ENCODE measurements around the gene CEMP1.
"Not testable (repeated sequence)": the region's sequence is repeated elsewhere in the genome, so short reads cannot be mapped to it uniquely, and the experiment has no call there.

DNA sequence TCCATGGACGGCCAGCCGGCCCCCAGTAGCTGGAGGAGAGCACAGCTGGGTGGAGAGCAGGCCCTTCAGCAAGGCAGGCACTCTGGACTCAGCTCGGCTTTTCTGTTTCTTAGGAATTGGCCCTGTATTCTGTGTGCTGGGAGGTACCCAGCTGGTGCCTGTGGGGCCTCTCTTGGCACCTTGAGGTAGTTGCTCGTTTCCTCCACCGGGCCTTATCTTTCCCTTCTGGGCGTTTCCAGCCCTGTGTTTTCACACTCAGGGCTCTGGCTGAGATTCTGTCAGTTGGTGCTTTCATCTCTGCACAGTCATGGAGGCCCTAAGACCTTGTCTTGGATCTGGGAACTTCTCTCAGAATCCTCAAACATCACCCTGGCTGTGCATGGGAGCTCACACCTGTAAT is 36.3 kb upstream of the CEMP1 start:
- TF ChIP-seq, protein P1, sequence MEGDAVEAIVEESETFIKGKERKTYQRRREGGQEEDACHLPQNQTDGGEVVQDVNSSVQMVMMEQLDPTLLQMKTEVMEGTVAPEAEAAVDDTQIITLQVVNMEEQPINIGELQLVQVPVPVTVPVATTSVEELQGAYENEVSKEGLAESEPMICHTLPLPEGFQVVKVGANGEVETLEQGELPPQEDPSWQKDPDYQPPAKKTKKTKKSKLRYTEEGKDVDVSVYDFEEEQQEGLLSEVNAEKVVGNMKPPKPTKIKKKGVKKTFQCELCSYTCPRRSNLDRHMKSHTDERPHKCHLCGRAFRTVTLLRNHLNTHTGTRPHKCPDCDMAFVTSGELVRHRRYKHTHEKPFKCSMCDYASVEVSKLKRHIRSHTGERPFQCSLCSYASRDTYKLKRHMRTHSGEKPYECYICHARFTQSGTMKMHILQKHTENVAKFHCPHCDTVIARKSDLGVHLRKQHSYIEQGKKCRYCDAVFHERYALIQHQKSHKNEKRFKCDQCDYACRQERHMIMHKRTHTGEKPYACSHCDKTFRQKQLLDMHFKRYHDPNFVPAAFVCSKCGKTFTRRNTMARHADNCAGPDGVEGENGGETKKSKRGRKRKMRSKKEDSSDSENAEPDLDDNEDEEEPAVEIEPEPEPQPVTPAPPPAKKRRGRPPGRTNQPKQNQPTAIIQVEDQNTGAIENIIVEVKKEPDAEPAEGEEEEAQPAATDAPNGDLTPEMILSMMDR (IDR thresholded peaks at IDR 0.05; ENCODE audit: insufficient read depth, low read length) = not testable (repeated sequence)
- TF ChIP-seq, protein P2, sequence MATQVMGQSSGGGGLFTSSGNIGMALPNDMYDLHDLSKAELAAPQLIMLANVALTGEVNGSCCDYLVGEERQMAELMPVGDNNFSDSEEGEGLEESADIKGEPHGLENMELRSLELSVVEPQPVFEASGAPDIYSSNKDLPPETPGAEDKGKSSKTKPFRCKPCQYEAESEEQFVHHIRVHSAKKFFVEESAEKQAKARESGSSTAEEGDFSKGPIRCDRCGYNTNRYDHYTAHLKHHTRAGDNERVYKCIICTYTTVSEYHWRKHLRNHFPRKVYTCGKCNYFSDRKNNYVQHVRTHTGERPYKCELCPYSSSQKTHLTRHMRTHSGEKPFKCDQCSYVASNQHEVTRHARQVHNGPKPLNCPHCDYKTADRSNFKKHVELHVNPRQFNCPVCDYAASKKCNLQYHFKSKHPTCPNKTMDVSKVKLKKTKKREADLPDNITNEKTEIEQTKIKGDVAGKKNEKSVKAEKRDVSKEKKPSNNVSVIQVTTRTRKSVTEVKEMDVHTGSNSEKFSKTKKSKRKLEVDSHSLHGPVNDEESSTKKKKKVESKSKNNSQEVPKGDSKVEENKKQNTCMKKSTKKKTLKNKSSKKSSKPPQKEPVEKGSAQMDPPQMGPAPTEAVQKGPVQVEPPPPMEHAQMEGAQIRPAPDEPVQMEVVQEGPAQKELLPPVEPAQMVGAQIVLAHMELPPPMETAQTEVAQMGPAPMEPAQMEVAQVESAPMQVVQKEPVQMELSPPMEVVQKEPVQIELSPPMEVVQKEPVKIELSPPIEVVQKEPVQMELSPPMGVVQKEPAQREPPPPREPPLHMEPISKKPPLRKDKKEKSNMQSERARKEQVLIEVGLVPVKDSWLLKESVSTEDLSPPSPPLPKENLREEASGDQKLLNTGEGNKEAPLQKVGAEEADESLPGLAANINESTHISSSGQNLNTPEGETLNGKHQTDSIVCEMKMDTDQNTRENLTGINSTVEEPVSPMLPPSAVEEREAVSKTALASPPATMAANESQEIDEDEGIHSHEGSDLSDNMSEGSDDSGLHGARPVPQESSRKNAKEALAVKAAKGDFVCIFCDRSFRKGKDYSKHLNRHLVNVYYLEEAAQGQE (IDR thresholded peaks at IDR 0.05; ENCODE audit: insufficient replicate concordance, low read depth) = not testable (repeated sequence)
- not testable (repeated sequence) for TF ChIP-seq SPI1 (IDR thresholded peaks at IDR 0.05; ENCODE audit: borderline replicate concordance, low read depth); POLR2AphosphoS5 (IDR thresholded peaks at IDR 0.05; ENCODE audit: low read depth)
